GM19467 (cell line): ENCODE measurements around the gene RASGRF2.
"Not testable (repeated sequence)": the region's sequence is repeated elsewhere in the genome, so short reads cannot be mapped to it uniquely, and the experiment has no call there.

ENCODE experiments used
- ATAC-seq: cut with Tn5 transposase; IDR thresholded peaks from one replicate; pipeline ENCODE4 v1.9.1; 2021; ENCODE audit warnings: mild to moderate bottlenecking, moderate library complexity; ENCODE audit not compliant: unreplicated experiment

The RASGRF2 gene

GRCh38 chr5:80982093-80982492 lies 21.9 kb downstream of the RASGRF2 start:
- ATAC-seq = no peak

- no peak for ATAC-seq
These were observed 25.6 kb downstream of the RASGRF2 start for GRCh38 chr5:80985600-80986228.

GRCh38 chr5:80986382-80986781 lies 26.2 kb downstream of the RASGRF2 start:
- ATAC-seq = no peak

GRCh38 chr5:80987078-80987766 lies 27.1 kb downstream of the RASGRF2 start:
- ATAC-seq = no peak

DNA sequence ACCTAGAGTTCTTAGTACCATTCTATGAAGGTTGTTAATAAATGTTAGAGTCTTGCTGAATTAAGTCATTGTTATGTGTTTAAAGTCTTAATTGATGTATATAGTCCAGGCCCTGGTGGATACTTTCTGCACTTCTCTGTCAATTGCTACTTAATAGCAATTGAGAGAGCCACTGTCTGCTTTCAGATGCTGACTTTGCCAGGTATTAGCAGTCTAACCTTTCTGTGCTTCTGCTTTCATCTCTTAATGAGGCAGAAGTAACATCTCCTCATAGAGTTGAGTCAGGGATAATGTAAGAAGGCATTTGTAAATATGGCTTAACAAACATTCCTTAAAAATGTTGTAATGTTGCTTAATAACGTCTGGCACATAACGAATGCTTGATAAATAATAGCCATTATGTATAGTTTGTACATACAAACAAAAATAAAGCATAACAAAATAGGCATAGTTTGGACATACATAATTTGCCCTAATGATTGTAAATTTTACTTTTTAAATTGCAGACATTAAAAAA lies 28.3 kb downstream of the RASGRF2 start:
- no peak for ATAC-seq

DNA sequence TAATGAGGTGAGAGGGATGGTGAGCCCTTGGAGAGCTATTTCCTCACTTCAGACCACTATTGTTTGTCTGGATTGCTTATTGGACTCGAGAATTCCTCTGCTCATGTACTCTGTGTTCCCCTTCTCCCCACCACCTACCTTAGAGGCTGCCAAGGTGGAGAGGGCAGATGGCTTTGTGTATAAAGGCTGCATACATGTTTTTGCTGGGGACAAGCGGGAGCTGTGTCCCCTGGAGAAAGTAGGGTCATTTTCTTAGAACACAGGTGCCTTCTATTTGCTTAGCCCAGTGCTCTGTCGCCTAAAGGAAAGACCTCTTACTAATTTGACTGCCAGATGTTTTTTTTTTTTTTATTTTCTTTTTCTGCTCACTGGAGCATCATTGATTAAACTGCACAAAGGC lies 29.7 kb downstream of the RASGRF2 start:
- no peak for ATAC-seq

GRCh38 chr5:80990527-80990926 lies 30.4 kb downstream of the RASGRF2 start:
- ATAC-seq = no peak

DNA sequence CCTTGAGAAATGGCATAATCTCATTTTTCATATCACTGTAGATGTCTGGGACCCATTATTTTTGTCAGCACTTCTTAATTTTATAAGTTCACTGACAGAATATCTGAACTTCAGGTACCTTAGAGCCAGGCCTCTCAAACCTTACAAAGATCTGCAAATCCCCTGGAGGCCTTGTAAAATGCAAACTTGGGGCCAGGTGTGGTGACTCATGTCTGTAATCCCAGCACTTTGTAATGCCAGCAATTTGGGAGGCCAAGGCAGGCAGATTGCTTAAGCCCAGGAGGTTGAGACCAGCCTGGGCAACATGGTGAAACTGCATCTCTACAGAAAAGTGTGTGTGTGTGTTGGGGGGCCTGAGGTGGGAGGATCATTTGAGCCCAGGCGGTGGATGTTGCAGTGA lies 30.8 kb downstream of the RASGRF2 start:
- ATAC-seq = no peak

GRCh38 chr5:80995908-80996307 lies 35.7 kb downstream of the RASGRF2 start:
- no peak for ATAC-seq

DNA sequence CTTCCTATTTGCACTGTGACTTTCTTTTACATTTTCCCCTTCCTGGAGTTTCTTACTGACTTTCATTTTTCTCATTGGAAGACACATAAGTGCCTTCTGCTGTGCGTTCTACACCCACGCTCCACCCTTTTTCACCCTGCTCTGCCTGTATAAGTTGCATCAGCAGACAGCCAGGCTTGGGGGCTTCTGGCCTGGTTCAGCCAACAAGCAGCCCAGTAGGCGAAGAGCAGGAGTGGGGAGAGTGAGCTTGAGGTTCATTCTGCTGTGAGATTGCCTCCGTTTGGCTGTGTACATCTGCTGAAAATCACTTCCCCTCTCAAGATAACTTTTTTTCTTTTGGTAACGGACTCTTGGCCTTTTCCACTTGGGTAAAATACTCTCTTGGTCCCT lies 38.4 kb downstream of the RASGRF2 start:
- no peak for ATAC-seq

DNA sequence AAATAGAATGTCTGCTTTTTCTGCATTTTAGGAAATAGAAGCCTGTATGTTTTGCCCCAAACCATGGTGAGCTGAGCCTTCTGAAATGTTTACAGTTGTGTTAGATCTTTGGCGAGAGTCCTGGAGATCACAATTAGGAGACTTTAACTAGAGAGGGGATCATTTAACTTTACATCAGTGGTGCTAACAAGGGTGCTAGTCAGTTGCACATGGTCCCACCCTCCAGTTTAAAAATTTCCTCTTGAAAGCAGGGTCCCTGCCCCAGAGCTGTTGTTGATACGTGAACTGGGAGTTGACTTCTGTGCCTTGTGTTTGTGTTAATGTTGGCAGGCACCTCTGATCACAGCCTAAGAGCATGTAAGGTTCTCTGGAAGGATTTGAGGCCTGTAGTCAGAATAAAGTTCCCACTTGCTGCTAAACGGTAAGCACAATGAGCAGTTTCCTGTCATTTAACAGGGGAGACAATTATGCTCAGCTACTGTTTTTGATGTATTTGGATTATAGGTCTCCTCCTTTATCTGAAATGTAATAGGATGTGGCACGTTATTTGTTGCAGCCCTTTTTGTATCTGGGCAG lies 43.7 kb downstream of the RASGRF2 start:
- ATAC-seq = no peak

- no peak for ATAC-seq
These were observed 45.5 kb downstream of the RASGRF2 start for GRCh38 chr5:81005708-81006107.

- ATAC-seq = no peak
These were observed 46.1 kb downstream of the RASGRF2 start for GRCh38 chr5:81006231-81006630.

DNA sequence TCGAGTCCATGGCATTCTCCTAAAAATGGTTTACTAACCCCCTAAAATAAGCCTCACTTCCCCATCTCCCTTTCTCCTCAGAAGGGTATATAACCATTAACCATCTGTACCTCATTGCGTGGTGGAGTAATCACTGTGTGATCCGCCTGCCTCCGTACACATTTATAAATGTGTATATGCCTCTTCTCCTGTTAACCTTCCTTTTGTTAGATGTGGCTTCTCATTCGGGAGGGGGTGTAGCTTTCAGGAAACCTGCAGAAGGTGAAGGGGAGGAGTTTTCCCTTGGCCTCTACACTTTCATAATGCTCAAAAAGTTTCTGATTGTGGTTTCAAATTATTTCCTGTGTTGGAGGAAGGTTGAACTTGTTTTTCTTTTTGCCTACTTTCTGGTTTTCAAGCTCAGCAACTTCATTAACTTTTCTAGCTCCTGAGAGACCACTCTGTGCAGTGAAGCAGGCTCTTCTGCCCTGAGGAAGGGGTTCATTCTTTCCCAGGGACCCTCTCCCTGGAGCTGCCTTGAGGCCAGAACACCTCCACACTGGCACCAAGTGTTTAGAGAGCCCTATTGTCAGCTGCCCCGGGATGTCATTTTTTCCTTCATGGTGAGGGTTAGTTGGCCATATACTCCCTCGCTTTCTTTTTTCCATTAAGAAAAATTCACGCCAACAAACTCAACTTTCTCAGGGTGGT lies 46.9 kb downstream of the RASGRF2 start:
- no peak for ATAC-seq

DNA sequence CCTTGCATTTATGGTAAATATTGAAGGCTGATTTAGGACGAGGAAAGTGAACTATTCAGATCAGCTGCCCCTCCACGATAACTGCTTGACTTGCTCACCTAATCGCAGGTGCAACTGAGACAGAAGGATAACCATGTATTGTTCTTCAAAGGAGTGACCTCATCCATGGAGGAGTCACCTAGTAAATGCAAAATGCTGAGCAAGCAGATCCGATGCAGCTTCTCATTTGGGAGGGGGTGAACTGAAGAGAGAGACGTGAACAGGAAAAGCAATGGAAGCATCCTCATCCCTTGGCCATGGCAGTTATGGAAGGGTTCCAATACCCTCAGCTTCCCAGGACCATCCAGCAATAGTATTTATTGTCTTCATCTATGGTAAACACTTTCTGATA lies 47.5 kb downstream of the RASGRF2 start:
- ATAC-seq = no peak

GRCh38 chr5:81010336-81011169 lies 50.4 kb downstream of the RASGRF2 start:
- no peak for ATAC-seq

DNA sequence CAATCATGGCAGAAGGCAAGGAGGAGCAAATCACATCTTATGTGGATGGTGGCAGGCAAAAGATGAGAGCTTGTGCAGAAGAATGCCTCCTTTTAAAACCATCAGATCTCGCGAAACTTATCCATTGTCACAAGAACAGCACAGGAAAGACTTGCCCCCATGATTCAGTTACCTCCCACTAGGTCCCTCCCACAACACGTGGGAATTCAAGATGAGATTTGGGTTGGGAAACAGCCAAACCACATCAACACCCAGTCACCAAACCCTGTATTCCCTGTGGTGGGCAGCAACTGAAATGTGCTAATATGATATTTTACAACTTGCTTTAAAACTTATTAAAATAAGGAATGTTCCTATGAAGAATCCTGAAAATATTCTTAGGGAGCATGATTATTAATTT lies 54.2 kb downstream of the RASGRF2 start:
- no peak for ATAC-seq

DNA sequence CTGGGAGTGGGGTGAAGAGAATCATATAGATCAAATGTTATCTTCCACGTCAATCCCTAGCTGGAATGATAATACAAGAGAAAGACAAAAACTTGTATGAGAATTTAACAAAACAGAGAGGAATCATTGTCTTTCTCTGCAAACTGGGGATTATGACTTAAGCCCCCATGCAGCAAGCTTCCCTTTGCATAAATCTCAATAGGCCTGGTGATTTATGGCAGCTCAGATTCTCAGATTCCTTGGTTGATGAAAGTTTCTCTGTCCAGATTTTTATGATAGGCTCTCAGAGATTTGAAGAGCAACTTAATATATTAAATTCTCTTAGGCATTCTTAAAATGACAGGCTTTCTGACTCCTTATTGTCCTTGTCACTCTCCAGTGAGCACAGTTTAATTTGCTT lies 56.0 kb downstream of the RASGRF2 start:
- no peak for ATAC-seq

GRCh38 chr5:81017320-81017719 lies 57.2 kb downstream of the RASGRF2 start:
- no peak for ATAC-seq

GRCh38 chr5:81018608-81019007 lies 58.4 kb downstream of the RASGRF2 start:
- not testable (repeated sequence) for ATAC-seq

DNA sequence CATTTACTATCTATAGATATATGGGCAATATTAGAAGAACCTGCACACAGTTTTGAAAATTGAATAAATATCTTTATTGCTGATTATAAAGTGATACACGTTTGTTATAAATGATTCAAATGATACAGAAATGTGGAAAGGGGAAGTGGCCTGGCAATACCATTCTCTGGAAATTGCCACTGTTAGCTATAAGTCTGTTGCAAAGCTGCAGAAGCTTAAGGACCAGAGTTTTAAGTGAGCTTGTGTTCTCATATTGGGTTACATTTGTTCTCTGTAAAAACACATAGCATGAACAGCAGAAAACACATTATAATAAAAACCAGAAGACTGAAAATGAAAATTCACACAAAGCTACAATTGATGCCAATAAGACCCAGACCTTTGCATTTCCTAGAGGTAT lies 59.6 kb downstream of the RASGRF2 start:
- ATAC-seq = no peak
